Measurements from ENCODE around the gene TMCC3. TPM values are rescaled to one million over a fixed set of nuclear protein-coding genes. Genes with fewer than 3 reads are reported as not detected.

Gene TMCC3
- total RNA-seq, 4 donors from 2014 or later, result 9.0 to 16.1 (median 14.6) TPM

GRCh38 chr12:94622475-94622874 lies 27.9 kb downstream of the TMCC3 start:
- H3K4me3 ChIP-seq, result no peak overlapping the region
- H3K4me1 ChIP-seq, result peaks cover 0 to 30% (median 8%) of the 10 kb centered on the region in 4 donors
- no peak for DNase-seq (ENCODE audit: low spot score in 2 of 2)
- peak overlapping the region in 2 of 4 donors; percentile 46 to 57 for H3K27ac ChIP-seq
- 45% methylated on average over 4 of the region's 4 CpGs for WGBS, 2 donors
- H3K9me3 ChIP-seq, result no peaks in the 10 kb centered on the region
- no peaks in the 10 kb centered on the region for H3K36me3 ChIP-seq
- TF ChIP-seq, protein P1, sequence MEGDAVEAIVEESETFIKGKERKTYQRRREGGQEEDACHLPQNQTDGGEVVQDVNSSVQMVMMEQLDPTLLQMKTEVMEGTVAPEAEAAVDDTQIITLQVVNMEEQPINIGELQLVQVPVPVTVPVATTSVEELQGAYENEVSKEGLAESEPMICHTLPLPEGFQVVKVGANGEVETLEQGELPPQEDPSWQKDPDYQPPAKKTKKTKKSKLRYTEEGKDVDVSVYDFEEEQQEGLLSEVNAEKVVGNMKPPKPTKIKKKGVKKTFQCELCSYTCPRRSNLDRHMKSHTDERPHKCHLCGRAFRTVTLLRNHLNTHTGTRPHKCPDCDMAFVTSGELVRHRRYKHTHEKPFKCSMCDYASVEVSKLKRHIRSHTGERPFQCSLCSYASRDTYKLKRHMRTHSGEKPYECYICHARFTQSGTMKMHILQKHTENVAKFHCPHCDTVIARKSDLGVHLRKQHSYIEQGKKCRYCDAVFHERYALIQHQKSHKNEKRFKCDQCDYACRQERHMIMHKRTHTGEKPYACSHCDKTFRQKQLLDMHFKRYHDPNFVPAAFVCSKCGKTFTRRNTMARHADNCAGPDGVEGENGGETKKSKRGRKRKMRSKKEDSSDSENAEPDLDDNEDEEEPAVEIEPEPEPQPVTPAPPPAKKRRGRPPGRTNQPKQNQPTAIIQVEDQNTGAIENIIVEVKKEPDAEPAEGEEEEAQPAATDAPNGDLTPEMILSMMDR (IDR thresholded peaks at IDR 0.05), result no peak
- TF ChIP-seq EP300 (IDR thresholded peaks at IDR 0.05) (no peak), POLR2A (IDR thresholded peaks at IDR 0.05) (no peak)
- H3K27me3 ChIP-seq, result no peaks in the 10 kb centered on the region

DNA sequence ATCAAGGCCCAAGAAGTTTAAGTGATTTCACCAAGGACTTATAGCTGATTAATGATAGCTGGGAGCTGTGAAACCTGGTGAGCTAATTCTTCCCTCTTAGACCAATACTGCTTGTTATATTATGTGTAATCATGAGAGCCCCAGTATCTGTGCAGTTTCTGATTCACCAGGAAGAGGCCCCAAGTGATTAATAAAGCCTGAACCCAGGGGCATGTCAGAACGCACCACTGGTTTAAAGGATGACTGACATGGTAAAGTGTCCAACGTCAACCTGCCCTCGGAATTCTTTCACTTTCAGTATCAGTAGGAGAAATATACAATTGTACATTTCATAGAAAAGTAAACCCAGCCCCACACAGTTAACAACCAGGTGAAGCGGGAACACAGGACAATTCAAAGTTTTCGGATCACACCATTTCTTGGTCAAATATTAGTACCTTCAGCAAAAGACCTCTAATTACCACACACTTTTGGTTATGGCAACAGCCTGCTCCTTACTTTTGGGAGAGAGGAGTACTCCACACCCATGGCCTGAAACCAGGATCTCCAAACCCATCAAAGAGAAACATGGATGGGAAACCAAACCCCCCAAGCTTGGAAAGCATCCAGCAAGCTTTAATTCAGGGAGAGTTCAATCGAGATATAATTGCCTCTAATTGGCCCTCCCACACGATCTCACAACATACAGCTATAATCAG lies 28.5 kb downstream of the TMCC3 start:
- Histone ChIP-seq H3K4me3 (peak overlapping the region in 3 of 4 donors; percentile 3 to 34 (median 16)), H3K36me3 (no peaks in the 10 kb centered on the region), H3K27ac (peak overlapping the region in 3 of 4 donors; percentile 14 to 57 (median 46)), H3K4me1 (peaks cover 0 to 32% (median 10%) of the 10 kb centered on the region in 4 donors), H3K27me3 (no peaks in the 10 kb centered on the region), H3K9me3 (no peaks in the 10 kb centered on the region)
- DNase-seq (ENCODE audit: low spot score in 2 of 2), result no peak
- TF ChIP-seq, protein P1 (IDR thresholded peaks at IDR 0.05), result no peak
- TF ChIP-seq EP300 (IDR thresholded peaks at IDR 0.05) (no peak), POLR2A (IDR thresholded peaks at IDR 0.05) (no peak)
- 51 to 52% methylated on average over 7 of the region's 7 CpGs for WGBS, 2 donors

DNA sequence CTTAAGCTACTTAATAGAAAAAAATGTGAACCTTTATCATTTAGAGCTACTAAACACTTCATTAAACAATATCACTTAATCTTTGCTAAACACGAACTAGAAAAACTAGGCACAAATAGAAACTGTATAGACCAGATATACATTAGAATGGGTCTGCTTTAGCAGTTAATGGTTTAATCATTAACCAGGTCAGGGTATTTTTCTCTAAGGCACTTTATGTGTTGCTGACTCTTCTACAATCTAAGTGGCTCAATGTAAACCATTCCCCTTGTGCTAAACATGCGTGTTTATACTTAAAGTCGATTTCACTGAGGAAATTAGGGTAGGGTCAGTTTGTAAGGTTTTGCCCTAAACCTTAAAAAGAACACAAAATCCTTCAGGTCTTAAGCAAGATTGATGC lies 29.7 kb downstream of the TMCC3 start:
- no peaks in the 10 kb centered on the region for H3K9me3 ChIP-seq
- TF ChIP-seq EP300 (IDR thresholded peaks at IDR 0.05), result no peak
- no peak for TF ChIP-seq POLR2A (IDR thresholded peaks at IDR 0.05)
- TF ChIP-seq, protein P1 (IDR thresholded peaks at IDR 0.05), result no peak
- no peaks in the 10 kb centered on the region for H3K36me3 ChIP-seq
- H3K27ac ChIP-seq, result no peak overlapping the region
- no peak for DNase-seq (ENCODE audit: low spot score in 2 of 2)
- H3K27me3 ChIP-seq, result no peaks in the 10 kb centered on the region
- no peak overlapping the region for H3K4me3 ChIP-seq
- WGBS, 2 donors, result 93% methylated on average over 3 of the region's 3 CpGs
- H3K4me1 ChIP-seq, result peaks cover 0 to 44% (median 17%) of the 10 kb centered on the region in 4 donors

DNA sequence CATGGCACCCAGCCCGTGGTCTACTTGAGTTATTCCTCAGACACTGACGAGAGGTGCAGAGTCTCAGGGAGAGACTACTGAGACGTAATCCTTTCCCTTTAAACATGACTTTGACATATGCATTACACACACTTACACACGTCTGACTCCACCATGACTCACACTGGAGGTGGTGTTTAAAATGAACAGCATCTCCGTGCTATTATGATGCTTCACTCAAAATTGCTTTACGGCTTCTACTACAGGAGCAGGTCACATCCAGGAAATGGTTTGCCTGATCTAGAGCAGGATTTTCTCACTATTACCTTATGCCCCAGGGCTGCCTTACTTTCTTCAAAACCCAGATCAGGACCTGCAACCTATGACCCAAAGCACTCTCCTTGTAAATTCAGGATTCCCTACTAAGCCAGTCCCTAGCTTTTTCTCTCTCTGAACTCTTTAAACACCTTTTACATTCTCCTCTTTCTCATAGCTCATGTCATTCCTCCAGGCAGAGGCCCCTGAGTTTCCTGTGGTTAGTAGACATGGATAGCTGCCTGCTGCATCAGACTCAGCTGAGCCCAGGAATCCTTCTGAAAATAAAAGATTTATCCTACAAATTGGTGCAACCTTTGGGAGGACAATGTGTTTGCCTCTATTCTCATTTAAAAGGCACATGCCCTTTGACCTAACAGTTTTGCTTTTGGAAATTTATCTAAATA lies 31.2 kb downstream of the TMCC3 start:
- DNase-seq (ENCODE audit: low spot score in 2 of 2), result no peak
- Histone ChIP-seq H3K9me3 (no peaks in the 10 kb centered on the region), H3K4me3 (no peak overlapping the region), H3K27ac (no peak overlapping the region), H3K4me1 (peaks cover 0 to 58% (median 21%) of the 10 kb centered on the region in 4 donors), H3K27me3 (no peaks in the 10 kb centered on the region), H3K36me3 (no peaks in the 10 kb centered on the region)
- 94 to 95% methylated on average over 6 of the region's 6 CpGs for WGBS, 2 donors
- TF ChIP-seq EP300 (IDR thresholded peaks at IDR 0.05) (no peak), POLR2A (IDR thresholded peaks at IDR 0.05) (no peak)
- TF ChIP-seq, protein P1 (IDR thresholded peaks at IDR 0.05), result no peak

GRCh38 chr12:94617101-94617500 lies 33.3 kb downstream of the TMCC3 start:
- no peaks in the 10 kb centered on the region for H3K9me3 ChIP-seq
- H3K36me3 ChIP-seq, result no peaks in the 10 kb centered on the region
- no peak for DNase-seq (ENCODE audit: low spot score in 2 of 2)
- 82 to 93% methylated on average over 3 of the region's 3 CpGs for WGBS, 2 donors
- no peak for TF ChIP-seq EP300 (IDR thresholded peaks at IDR 0.05)
- TF ChIP-seq, protein P1 (IDR thresholded peaks at IDR 0.05), result no peak
- H3K27ac ChIP-seq, result peak overlapping the region in 3 of 4 donors; percentile 72 to 78 (median 78)
- H3K4me1 ChIP-seq, result peaks cover 0 to 41% (median 19%) of the 10 kb centered on the region in 4 donors
- H3K27me3 ChIP-seq, result no peaks in the 10 kb centered on the region
- H3K4me3 ChIP-seq, result no peak overlapping the region

Data from tibial nerve (tissue), 4 donors.